ENCODE measurements around the gene BCL2L11. TPM values are rescaled to one million over a fixed set of nuclear protein-coding genes. Genes with fewer than 3 reads are reported as not detected.

The BCL2L11 gene
- total RNA-seq, 3 donors from 2014 or later = 40.9 to 44.4 (median 43.7) TPM

- H3K36me3 ChIP-seq (ENCODE audit: low read depth) = no peaks in the 10 kb centered on the region
- TF ChIP-seq CTCF (IDR thresholded peaks at IDR 0.05) = no peak
- ATAC-seq (no peak), DNase-seq (no peak)
- H3K4me1 ChIP-seq (ENCODE audit: low read depth) = peaks cover 17% of the 10 kb centered on the region
- intact Hi-C loops (cut with DNase I, micrococcal nuclease) = no loop called here
- no peaks in the 10 kb centered on the region for H3K9me3 ChIP-seq
- H3K4me3 ChIP-seq = no peak overlapping the region
Observed at GRCh38 chr2:111113838-111114237, 6.9 kb upstream of the BCL2L11 start.

- H3K4me3 ChIP-seq = no peak overlapping the region
- no peaks in the 10 kb centered on the region for H3K9me3 ChIP-seq
- no peak for ATAC-seq
- no peaks in the 10 kb centered on the region for H3K36me3 ChIP-seq (ENCODE audit: low read depth)
- no peak for TF ChIP-seq CTCF (IDR thresholded peaks at IDR 0.05)
- intact Hi-C loops (cut with DNase I, micrococcal nuclease) = no loop called here
- H3K4me1 ChIP-seq (ENCODE audit: low read depth) = peaks cover 26% of the 10 kb centered on the region
- DNase-seq = no peak
Observed at GRCh38 chr2:111116011-111116746, 4.5 kb upstream of the BCL2L11 start.

GRCh38 chr2:111116843-111117597 lies 3.7 kb upstream of the BCL2L11 start:
- H3K4me1 ChIP-seq (ENCODE audit: low read depth) = peaks cover 26% of the 10 kb centered on the region
- TF ChIP-seq CTCF (IDR thresholded peaks at IDR 0.05) = peak; percentile 83
- ATAC-seq (peak; percentile 66), DNase-seq (peak; percentile 78 to 89 (median 88))
- intact Hi-C loops (cut with DNase I, micrococcal nuclease) = no loop called here
- no peaks in the 10 kb centered on the region for H3K9me3 ChIP-seq
- no peak overlapping the region for H3K4me3 ChIP-seq
- no peaks in the 10 kb centered on the region for H3K36me3 ChIP-seq (ENCODE audit: low read depth)

GRCh38 chr2:111117598-111118480 lies 2.9 kb upstream of the BCL2L11 start:
- Histone ChIP-seq H3K4me1 (ENCODE audit: low read depth) (peaks cover 26% of the 10 kb centered on the region), H3K36me3 (ENCODE audit: low read depth) (no peaks in the 10 kb centered on the region), H3K4me3 (no peak overlapping the region), H3K9me3 (no peaks in the 10 kb centered on the region)
- peak; percentile 56 to 74 (median 71) for DNase-seq
- intact Hi-C loops (cut with DNase I, micrococcal nuclease) = no loop called here
- TF ChIP-seq CTCF (IDR thresholded peaks at IDR 0.05) = no peak
- ATAC-seq = peak; percentile 9

GRCh38 chr2:111118481-111118980 lies 2.2 kb upstream of the BCL2L11 start:
- ATAC-seq = no peak
- Histone ChIP-seq H3K4me1 (ENCODE audit: low read depth) (peaks cover 30% of the 10 kb centered on the region), H3K9me3 (no peaks in the 10 kb centered on the region), H3K4me3 (no peak overlapping the region), H3K36me3 (ENCODE audit: low read depth) (no peaks in the 10 kb centered on the region)
- DNase-seq = peak; percentile 57 to 61 (median 60)
- intact Hi-C loops (cut with DNase I, micrococcal nuclease) = no loop called here
- TF ChIP-seq CTCF (IDR thresholded peaks at IDR 0.05) = no peak

Data from mucosa of descending colon (tissue), 3 donors.